ENCODE data around the gene NOS1AP. TPM values are rescaled to one million over a fixed set of nuclear protein-coding genes. Genes with fewer than 3 reads are reported as not detected.

Gene NOS1AP
- total and polyA plus RNA-seq, 9 of the 15 experiments (the other 6 are each of a cell fraction or from before 2014, with no cell fraction given): 0.07 to 1.5 (median 0.22) TPM

GRCh38 chr1:162178432-162178831 lies 108.9 kb downstream of the NOS1AP start:
- ChIA-PET CTCF (ENCODE audit: low intra/inter-chr PET ratio) (no interaction called here), POLR2A (no interaction called here)
- Histone ChIP-seq H3K4me2 (ENCODE audit: insufficient read depth, low read length) (no peak overlapping the region), H3K79me2 (ENCODE audit: control insufficient read depth, insufficient read depth, low read length) (no peaks in the 10 kb centered on the region), H3K9me3 (replicated peaks; ENCODE audit: control insufficient read depth, insufficient read depth, low read depth, low read length) (no peaks in the 10 kb centered on the region), H3K9me1 (ENCODE audit: control insufficient read depth, insufficient read depth, low read length) (no peaks in the 10 kb centered on the region), H2AFZ (ENCODE audit: low read depth, low read length) (no peak overlapping the region), H3K36me3 (ENCODE audit: control insufficient read depth, insufficient read depth, low read length) (no peaks in the 10 kb centered on the region), H3K9ac (ENCODE audit: insufficient read depth in 1 of 2, low read depth in 2 of 2, low read length in 2 of 2) (no peak overlapping the region), H3K4me3 (no peak overlapping the region), H3K27me3 (ENCODE audit: control insufficient read depth in 2 of 2, insufficient read depth in 2 of 2, low read length in 2 of 2) (peaks cover 11 to 15% of the 10 kb centered on the region in 2 experiments; a peak in 3 of 5 replicates), H3K27ac (ENCODE audit: extremely low read depth, low read depth, low read length) (no peak overlapping the region), H4K20me1 (replicated peaks; ENCODE audit: control insufficient read depth, insufficient read depth, low read length) (no peaks in the 10 kb centered on the region), H3K4me1 (replicated peaks in 1 of 2; ENCODE audit: control insufficient read depth in 2 of 2, insufficient read depth in 2 of 2, low read length in 2 of 2) (peaks cover 0 to 3% of the 10 kb centered on the region in 2 experiments; a peak in 1 of 5 replicates)
- WGBS (ENCODE audit: insufficient coverage, low coverage, missing lambda C conversion rate): 4% methylated on average over 4 of the region's 4 CpGs
- intact Hi-C loops (cut with micrococcal nuclease) (no loop called here), in situ Hi-C loops (cut with MboI) (no loop called here)
- no TSS peak for BruUV-seq (replicated peaks)
- ATAC-seq: no peak
- DNase-seq (ENCODE audit: extremely low read depth in 1 of 4, low spot score in 3 of 4): no peak
- no peak for FAIRE-seq
- no peak for TF ChIP-seq PTTG1 (tag; IDR thresholded peaks at IDR 0.05; ENCODE audit: low read depth)
- TF ChIP-seq MAZ (CRISPR knock-in tag; conservative IDR thresholded peaks at IDR 0.05 in 1 of 2, IDR thresholded peaks at IDR 0.05 in 1 of 2): no peak
- no peak for TF ChIP-seq ZNF830 (CRISPR knock-in tag; IDR thresholded peaks at IDR 0.05)
- TF ChIP-seq OTX1 (CRISPR knock-in tag; IDR thresholded peaks at IDR 0.05): no peak
- no peak for TF ChIP-seq KLF16 (IDR thresholded peaks at IDR 0.05)
- no peak for TF ChIP-seq MCM2 (IDR thresholded peaks at IDR 0.05; ENCODE audit: low read depth)
- TF ChIP-seq ZNF239 (CRISPR knock-in tag; IDR thresholded peaks at IDR 0.05): no peak
- no peak for TF ChIP-seq SFPQ (IDR thresholded peaks at IDR 0.05; ENCODE audit: low read depth, low read length)
- no peak for TF ChIP-seq ZNF507 (tag; conservative IDR thresholded peaks at IDR 0.05)
- TF ChIP-seq ZNF133 (CRISPR knock-in tag; IDR thresholded peaks at IDR 0.05): no peak
- TF ChIP-seq CBX5 (IDR thresholded peaks at IDR 0.05; ENCODE audit: borderline replicate concordance, low read depth): no peak
- TF ChIP-seq RBBP5 (IDR thresholded peaks at IDR 0.05; ENCODE audit: borderline replicate concordance, insufficient read depth, low read length, poor library complexity, severe bottlenecking): no peak
- TF ChIP-seq HSF4 (CRISPR knock-in tag; IDR thresholded peaks at IDR 0.05; ENCODE audit: borderline replicate concordance): no peak
- TF ChIP-seq ZNF41 (CRISPR knock-in tag; conservative IDR thresholded peaks at IDR 0.05): no peak
- TF ChIP-seq SP2 (IDR thresholded peaks at IDR 0.05; ENCODE audit: extremely low read depth, low read depth, low read length, poor library complexity, severe bottlenecking): no peak
